ENCODE results near the gene RBCK1.

DNA sequence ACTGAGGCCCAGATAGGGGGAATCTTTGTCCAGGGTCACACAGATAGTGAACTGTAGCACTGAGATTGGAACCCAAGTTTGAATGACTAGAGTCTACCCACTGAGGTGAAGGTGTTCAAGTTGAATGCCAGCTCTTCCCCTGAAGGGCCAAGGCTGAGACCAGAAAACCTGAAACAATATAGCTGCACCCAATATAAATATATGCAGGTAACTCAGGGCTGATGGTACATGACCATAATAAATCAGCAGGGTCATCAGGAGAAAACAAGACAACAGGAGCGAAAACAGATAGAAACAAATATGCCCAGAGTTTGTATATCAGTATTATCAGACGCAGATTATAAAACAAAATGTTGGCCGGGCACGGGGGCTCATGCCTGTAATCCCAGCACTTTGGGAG, 4.0 kb upstream of the RBCK1 start:
- TF ChIP-seq, protein P1, sequence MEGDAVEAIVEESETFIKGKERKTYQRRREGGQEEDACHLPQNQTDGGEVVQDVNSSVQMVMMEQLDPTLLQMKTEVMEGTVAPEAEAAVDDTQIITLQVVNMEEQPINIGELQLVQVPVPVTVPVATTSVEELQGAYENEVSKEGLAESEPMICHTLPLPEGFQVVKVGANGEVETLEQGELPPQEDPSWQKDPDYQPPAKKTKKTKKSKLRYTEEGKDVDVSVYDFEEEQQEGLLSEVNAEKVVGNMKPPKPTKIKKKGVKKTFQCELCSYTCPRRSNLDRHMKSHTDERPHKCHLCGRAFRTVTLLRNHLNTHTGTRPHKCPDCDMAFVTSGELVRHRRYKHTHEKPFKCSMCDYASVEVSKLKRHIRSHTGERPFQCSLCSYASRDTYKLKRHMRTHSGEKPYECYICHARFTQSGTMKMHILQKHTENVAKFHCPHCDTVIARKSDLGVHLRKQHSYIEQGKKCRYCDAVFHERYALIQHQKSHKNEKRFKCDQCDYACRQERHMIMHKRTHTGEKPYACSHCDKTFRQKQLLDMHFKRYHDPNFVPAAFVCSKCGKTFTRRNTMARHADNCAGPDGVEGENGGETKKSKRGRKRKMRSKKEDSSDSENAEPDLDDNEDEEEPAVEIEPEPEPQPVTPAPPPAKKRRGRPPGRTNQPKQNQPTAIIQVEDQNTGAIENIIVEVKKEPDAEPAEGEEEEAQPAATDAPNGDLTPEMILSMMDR (IDR thresholded peaks at IDR 0.05; ENCODE audit: low read length): no peak
- TF ChIP-seq EZH2phosphoT487 (IDR thresholded peaks at IDR 0.05; ENCODE audit: low read length) (no peak), EZH2 (optimal IDR thresholded peaks at IDR 0.05; ENCODE audit: low read depth, low read length) (no peak)
